K562 (cell line): ENCODE data around the gene TBX1. TPM values are rescaled to one million over a fixed set of nuclear protein-coding genes. Genes with fewer than 3 reads are reported as not detected.

ENCODE experiments used
- ATAC-seq: fragments of 200-7000 bp; cut with Tn5 transposase; 3 replicates; pipeline ENCODE4 v1.9.1; 2020; ENCODE audit warnings: moderate library complexity
- BruUV-seq: library from RNA; stranded (reverse); fragments of 400-500 nt; replicated peaks from 2 replicates; lab custom pipeline; 2021; lab: Mats Ljungman, UMichigan
- CTCF ChIA-PET: fragments of 300-600 bp; formaldehyde crosslinking; extraction: SDS; loops from one replicate; lab custom pipeline; 2021; ENCODE audit warnings: low intra/inter-chr PET ratio; lab: Yijun Ruan, JAX
- POLR2A ChIA-PET: fragments of 300-600, 350-650 bp; sonication (Branson Sonifier 250); formaldehyde crosslinking; extraction: SDS; loops from one replicate; lab custom pipeline; 2021; ENCODE audit warnings: antibody characterized with exemption, inconsistent platforms; lab: Yijun Ruan, JAX
- DNase-seq, 4 experiments: peaks; one replicate each; pipeline versions ENCODE4 v3.0.0 to v3.0.0-alpha.2; 2011 to 2018; ENCODE audit warnings: low spot score in 3 of 4, mixed read lengths in 3 of 4; ENCODE audit errors: extremely low read depth in 1 of 4
- FAIRE-seq: peaks from 2 replicates; lab custom pipeline; 2011; peaks lifted over from hg19 to GRCh38; lab: Jason Lieb, UNC
- H2AFZ ChIP-seq: 2 replicates; pipeline ENCODE4 v1.6.0; 2011; ENCODE audit warnings: low read depth, low read length, control low read depth, inconsistent platforms
- H3K27ac ChIP-seq: fragments of 200-600 bp; 3 replicates; pipeline ENCODE4 v1.8.0; 2011; ENCODE audit warnings: low read depth, mild to moderate bottlenecking, control low read depth, inconsistent platforms, low read length, moderate library complexity, mixed read lengths; ENCODE audit errors: extremely low read depth
- H3K27me3 ChIP-seq, 2 experiments: fragments of 300-600 bp in 1 of 2; 2 replicates in 1 of 2; 3 replicates in 1 of 2; pipeline versions ENCODE4 v1.6.0 to v1.8.0; 2011; ENCODE audit warnings: inconsistent platforms in 2 of 2, low read length in 2 of 2, mild to moderate bottlenecking in 1 of 2, mixed read lengths in 1 of 2, moderate library complexity in 1 of 2; ENCODE audit not compliant: control insufficient read depth in 2 of 2, insufficient read depth in 2 of 2
- H3K36me3 ChIP-seq: fragments of 300-600 bp; 3 replicates; pipeline ENCODE4 v1.8.0; 2011; ENCODE audit warnings: mild to moderate bottlenecking, low read length, inconsistent platforms; ENCODE audit not compliant: control insufficient read depth, insufficient read depth
- H3K4me1 ChIP-seq, 2 experiments: fragments of 200-600 bp in 1 of 2; replicated peaks in 1 of 2; 2 replicates in 1 of 2; 3 replicates in 1 of 2; pipeline versions ENCODE4 v1.5.1 to v1.8.0; 2011; ENCODE audit warnings: inconsistent platforms in 2 of 2, low read length in 2 of 2, mild to moderate bottlenecking in 1 of 2, mixed read lengths in 1 of 2, moderate library complexity in 1 of 2; ENCODE audit not compliant: control insufficient read depth in 2 of 2, insufficient read depth in 2 of 2
- H3K4me2 ChIP-seq: 2 replicates; pipeline ENCODE4 v1.6.1; 2011; ENCODE audit warnings: low read length, control low read depth, inconsistent platforms, mixed read lengths; ENCODE audit not compliant: insufficient read depth
- H3K4me3 ChIP-seq: fragments of 200-600 bp; sonication (generic), shearing (Covaris generic); 2 replicates; pipeline ENCODE4 v1.5.1; 2016; ENCODE audit warnings: control low read depth, inconsistent platforms
- H3K79me2 ChIP-seq: fragments of 200-600 bp; 3 replicates; pipeline ENCODE4 v1.8.0; 2011; ENCODE audit warnings: low read length, inconsistent platforms; ENCODE audit not compliant: control insufficient read depth, insufficient read depth
- H3K9ac ChIP-seq, 2 experiments: 2 replicates each; pipeline versions ENCODE4 v1.6.0 to v1.6.1; 2011; ENCODE audit warnings: low read depth in 2 of 2, low read length in 2 of 2, control low read depth in 1 of 2, inconsistent platforms in 1 of 2, mild to moderate bottlenecking in 1 of 2, mixed read lengths in 1 of 2; ENCODE audit not compliant: insufficient read depth in 1 of 2
- H3K9me1 ChIP-seq: one replicate; pipeline ENCODE4 v1.6.0; 2011; ENCODE audit warnings: inconsistent platforms, mild to moderate bottlenecking, low read length, moderate library complexity; ENCODE audit not compliant: control insufficient read depth, insufficient read depth
- H3K9me3 ChIP-seq: replicated peaks from 2 replicates; pipeline ENCODE4 v1.5.1; 2011; ENCODE audit warnings: low read depth, low read length, inconsistent platforms; ENCODE audit not compliant: control insufficient read depth, insufficient read depth
- H4K20me1 ChIP-seq: replicated peaks from 2 replicates; pipeline ENCODE4 v1.6.1; 2011; ENCODE audit warnings: low read length, inconsistent platforms, mixed read lengths; ENCODE audit not compliant: control insufficient read depth, insufficient read depth
- ARID2 ChIP-seq: fragments of 450-650 bp; IDR thresholded peaks from 2 replicates; pipeline ENCODE4 v1.6.1; 2017; ENCODE audit warnings: antibody characterized with exemption, mild to moderate bottlenecking
- HBP1 ChIP-seq: fragments of 450-650 bp; formaldehyde crosslinking; IDR thresholded peaks from 2 replicates; pipeline ENCODE4 v1.4.0; 2022; ENCODE audit warnings: missing genetic modification characterization
- HDAC1 ChIP-seq, 2 experiments: fragments of 450-650 bp; IDR thresholded peaks; 2 replicates each; pipeline ENCODE4 v1.6.1; 2016 to 2017; ENCODE audit warnings: inconsistent platforms in 1 of 2, mild to moderate bottlenecking in 1 of 2, moderate library complexity in 1 of 2
- HIVEP1 ChIP-seq: fragments of 250-450 bp; sonication (Bioruptor Pico); IDR thresholded peaks from 2 replicates; pipeline ENCODE4 v1.4.0; 2020; ENCODE audit warnings: mild to moderate bottlenecking
- HLTF ChIP-seq: fragments of 450-650 bp; IDR thresholded peaks from 2 replicates; pipeline ENCODE4 v1.6.1; 2016
- HMG20B ChIP-seq: fragments of 250-450 bp; sonication (Bioruptor Pico); IDR thresholded peaks from 2 replicates; pipeline ENCODE4 v1.5.0; 2021; ENCODE audit warnings: mild to moderate bottlenecking
- PHF20 ChIP-seq: fragments of 450-650 bp; IDR thresholded peaks from 2 replicates; pipeline ENCODE4 v1.6.1; 2018; ENCODE audit not compliant: partially characterized antibody
- PPARD ChIP-seq: fragments of 250-450 bp; sonication (Bioruptor Pico); IDR thresholded peaks from 2 replicates; pipeline ENCODE4 v1.8.0; 2022; ENCODE audit warnings: inconsistent platforms, mild to moderate bottlenecking, moderate library complexity
- TAL1 ChIP-seq: fragments of 450-650 bp; IDR thresholded peaks from 2 replicates; pipeline ENCODE4 v1.6.1; 2016; ENCODE audit warnings: mild to moderate bottlenecking
- TRIM24 ChIP-seq, 2 experiments: fragments of 450-650 bp; IDR thresholded peaks; 2 replicates each; pipeline ENCODE4 v1.6.1; 2016
- UBTF ChIP-seq, 2 experiments: IDR thresholded peaks; 2 replicates each; pipeline ENCODE4 v1.6.1; 2012; ENCODE audit warnings: improper control_type of control experiment in 2 of 2, low read depth in 2 of 2, low read length in 2 of 2, borderline replicate concordance in 1 of 2
- ZNF174 ChIP-seq: fragments of 250-450 bp; sonication (Bioruptor Pico); IDR thresholded peaks from 2 replicates; pipeline ENCODE4 v1.4.0; 2020; ENCODE audit warnings: mild to moderate bottlenecking
- WGBS: fragments of 100-300 bp; shearing (Covaris generic); methylation state at CpG from one replicate; pipeline ENCODE4 v1.1.6; 2016; ENCODE audit warnings: low coverage, mixed read lengths; ENCODE audit not compliant: insufficient coverage; ENCODE audit errors: missing lambda C conversion rate; 5-methylcytosine and 5-hydroxymethylcytosine counted together
- in situ Hi-C: fragments of 300-500 bp; cut with MboI; formaldehyde crosslinking; loops from 4 replicates; pipeline ENCODE4 v1.15.0; 2018; ENCODE audit warnings: inconsistent platforms, mixed read lengths
- intact Hi-C: fragments of 100-400 bp; cut with micrococcal nuclease; formaldehyde crosslinking; loops from 2 replicates; pipeline ENCODE4 v1.14.2; 2022
- polyA plus RNA-seq, 8 experiments: library from polyadenylated mRNA; depleted of rRNA in 4 of 8; stranded (reverse) in 5 of 8; unstranded in 3 of 8; fragments of >200 nt; fragmentation: Nextera tagmentation in 2 of 8; fragmentation: Illumina TruSeq in 1 of 8; extraction: Ambion mirVana in 2 of 8; extraction: Trizol in 1 of 8; gene quantifications; 2 replicates each; pipeline versions ENCODE4 v1.2.1 to v1.2.3, GENCODE V29; 2011 to 2014; ENCODE audit warnings: inconsistent platforms in 1 of 8, missing spikeins in 1 of 8
- total RNA-seq, 7 experiments: library from RNA; depleted of rRNA in 6 of 7; stranded (reverse); fragments of >200 nt in 6 of 7; fragmentation: Illumina TruSeq in 2 of 7; extraction: Trizol in 2 of 7; gene quantifications; 2 replicates each; pipeline versions ENCODE4 v1.2.1 to v1.2.3, GENCODE V29; 2011 to 2021; ENCODE audit warnings: low replicate concordance in 1 of 7
- TF ChIP-seq, protein P1 (sequence below): fragments of 250-450 bp; sonication (Bioruptor Pico); IDR thresholded peaks from 2 replicates; pipeline ENCODE4 v1.5.0; 2021; ENCODE audit warnings: mild to moderate bottlenecking, moderate library complexity

The TBX1 gene
- total and polyA plus RNA-seq, 9 of the 15 experiments (the other 6 are each of a cell fraction or from before 2014, with no cell fraction given) = 0.07 to 35.0 (median 3.9) TPM

- TF ChIP-seq HDAC1 (IDR thresholded peaks at IDR 0.05) (peak in 1 of 2 experiments; percentile 93; a peak in 2 of 4 replicates), ZNF174 (CRISPR knock-in tag) (no peak), HLTF (peak; percentile 87; the same call in 1 of the 2 replicates), HMG20B (CRISPR knock-in tag) (no peak)
- TF ChIP-seq, protein P1, sequence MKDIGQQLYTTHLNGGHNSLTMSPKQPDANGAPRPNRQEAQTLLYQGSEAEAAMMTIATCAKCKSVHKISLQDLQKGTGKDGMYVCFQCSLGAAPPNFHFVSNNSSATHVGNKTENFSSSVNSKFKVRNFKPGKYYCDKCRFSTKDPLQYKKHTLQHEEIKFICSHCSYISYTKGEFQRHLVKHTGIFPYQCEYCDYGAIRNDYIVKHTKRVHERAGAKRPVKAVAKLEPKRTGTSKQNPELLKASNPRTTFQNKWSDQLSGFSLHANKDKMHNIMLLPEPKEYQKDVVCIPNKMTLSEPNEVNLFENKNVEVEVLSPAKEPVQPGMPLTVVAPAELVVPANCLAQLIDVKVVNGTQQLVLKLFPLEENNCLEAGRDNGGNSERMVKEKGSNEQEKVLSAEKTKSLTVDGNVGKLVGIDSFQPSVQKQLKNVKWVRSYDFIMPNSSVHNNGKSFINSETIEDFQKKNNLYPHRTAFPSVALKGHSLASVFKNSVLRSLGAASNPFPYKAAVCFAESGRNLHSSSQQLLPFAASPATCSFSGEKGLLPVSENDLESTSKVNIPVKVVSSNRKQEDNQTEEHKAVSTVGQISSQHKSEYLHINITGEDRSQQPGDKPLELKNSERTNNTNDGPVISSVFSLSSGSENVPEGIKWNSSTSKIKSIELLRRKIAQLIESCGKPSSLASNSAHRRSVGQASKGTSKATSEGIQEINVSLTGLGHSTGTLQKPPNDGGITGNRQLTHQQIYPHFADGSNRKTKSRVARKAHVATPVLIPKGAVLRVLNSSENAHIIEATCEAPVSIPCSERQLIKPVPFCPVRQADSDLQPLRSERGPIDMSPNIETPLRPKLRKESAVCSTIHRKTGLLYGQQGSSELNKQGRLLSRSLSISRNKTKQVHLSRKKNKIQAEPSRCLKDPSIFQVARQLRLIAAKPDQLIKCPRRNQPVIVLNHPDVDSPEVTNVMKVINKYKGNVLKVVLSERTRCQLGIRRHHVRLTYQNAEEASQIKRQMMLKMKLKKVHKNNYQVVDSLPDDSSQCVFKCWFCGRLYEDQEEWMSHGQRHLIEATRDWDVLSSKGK (CRISPR knock-in tag) = no peak
Observed at GRCh38 chr22:19815093-19815822, 54.7 kb downstream of the TBX1 start (continued).

GRCh38 chr22:19815823-19816290, 55.3 kb downstream of the TBX1 start:
- H3K4me2 ChIP-seq = peak overlapping the region; percentile 41
- H3K4me3 ChIP-seq = no peak overlapping the region
- no peaks in the 10 kb centered on the region for H4K20me1 ChIP-seq
- H3K27ac ChIP-seq = no peak overlapping the region; the same call in 2 of the 3 replicates
- FAIRE-seq (no peak), ATAC-seq (peak; percentile 5; the same call in 2 of the 3 replicates), DNase-seq (no peak)
- in situ Hi-C loops = no loop called here
- peak overlapping the region; percentile 5 to 86; a peak in 3 of 4 replicates for H3K9ac ChIP-seq
- H3K27me3 ChIP-seq = no peaks in the 10 kb centered on the region
- peak overlapping the region; percentile 55 for H2AFZ ChIP-seq
- no peaks in the 10 kb centered on the region for H3K9me3 ChIP-seq
- intact Hi-C loops = loop anchor here (1.0 to 5.0 kb wide), 2 partner anchors 36 to 94 kb away; partner anchors contain the start of genes GNB1L and RTL10
- H3K36me3 ChIP-seq = no peaks in the 10 kb centered on the region
- ChIA-PET POLR2A (interaction anchor here (0.6 to 2.0 kb wide), 10 partner anchors 9 to 1261 kb away, joined by 3 to 12 read pairs (median 4); no protein-coding TSS in a partner anchor), CTCF (no interaction called here)
- peaks cover 22 to 72% of the 10 kb centered on the region in 2 experiments for H3K4me1 ChIP-seq
- H3K9me1 ChIP-seq = no peaks in the 10 kb centered on the region
- no peaks in the 10 kb centered on the region for H3K79me2 ChIP-seq
- 80% methylated on average over 16 of the region's 16 CpGs for WGBS
- BruUV-seq = no TSS peak
- no peak for TF ChIP-seq HBP1
- no peak for TF ChIP-seq UBTF (IDR thresholded peaks at IDR 0.05; ENCODE audit: borderline replicate concordance in 1 of 2, low read depth in 2 of 2, low read length in 2 of 2)
- TF ChIP-seq ARID2 = peak; percentile 6; the same call in 1 of the 2 replicates
- TF ChIP-seq TRIM24 (IDR thresholded peaks at IDR 0.05) = 0 out of 4 replicates have a peak, but pooled peaks have one; percentile 3 to 8
- 0 out of 2 replicates have a peak, but pooled peaks have one; percentile 0 for TF ChIP-seq TAL1
- peak; percentile 30 for TF ChIP-seq PHF20
- TF ChIP-seq PPARD (CRISPR knock-in tag) = no peak
- TF ChIP-seq HIVEP1 = no peak
